Caco-2 (cell line): ENCODE measurements around the gene COX7A2L. TPM values are rescaled to one million over a fixed set of nuclear protein-coding genes. Genes with fewer than 3 reads are reported as not detected.

Experiments
- BruUV-seq: library from RNA; stranded (reverse); fragments of 400-500 nt; replicated peaks from 2 replicates; lab custom pipeline; 2021; lab: Mats Ljungman, UMichigan
- CTCF ChIA-PET: fragments of 300-600 bp; sonication (Branson Sonifier 250); formaldehyde crosslinking; loops from one replicate; lab custom pipeline; 2022; ENCODE audit warnings: antibody characterized with exemption; lab: Charles Lee
- POLR2A ChIA-PET: fragments of 300-600 bp; sonication (Branson Sonifier 250); formaldehyde crosslinking; loops from one replicate; lab custom pipeline; 2022; ENCODE audit warnings: antibody characterized with exemption; lab: Charles Lee
- DNase-seq, 2 experiments: peaks; one replicate each; pipeline versions ENCODE4 v3.0.0 to v3.0.0-alpha.2; 2020 to 2022
- H3K27me3 ChIP-seq: replicated peaks from 2 replicates; pipeline ENCODE4 v1.6.0; 2011; ENCODE audit warnings: low read length; ENCODE audit not compliant: control insufficient read depth, insufficient read depth
- H3K36me3 ChIP-seq: 2 replicates; pipeline ENCODE4 v1.5.1; 2011; ENCODE audit warnings: low read length; ENCODE audit not compliant: control insufficient read depth, insufficient read depth
- H3K4me1 ChIP-seq: fragments of 250-450 bp; sonication (Bioruptor Pico); 2 replicates; pipeline ENCODE4 v1.5.1; 2020; ENCODE audit warnings: mild to moderate bottlenecking
- H3K4me3 ChIP-seq: 2 replicates; pipeline ENCODE4 v1.5.1; 2011; ENCODE audit warnings: low read depth, mild to moderate bottlenecking, control low read depth, low read length
- H3K9me3 ChIP-seq: fragments of 250-450 bp; sonication (Bioruptor Pico); 2 replicates; pipeline ENCODE4 v1.5.1; 2020; ENCODE audit warnings: mild to moderate bottlenecking, moderate library complexity
- H3K27ac Mint-ChIP-seq: one replicate; pipeline ENCODE4 v1.8.0; 2022; ENCODE audit warnings: mixed read lengths; ENCODE audit not compliant: unreplicated experiment
- H3K27me3 Mint-ChIP-seq: one replicate; pipeline ENCODE4 v1.8.0; 2022; ENCODE audit warnings: mixed read lengths; ENCODE audit not compliant: insufficient read depth, unreplicated experiment
- H3K36me3 Mint-ChIP-seq: one replicate; pipeline ENCODE4 v1.8.0; 2022; ENCODE audit warnings: mild to moderate bottlenecking, mixed read lengths; ENCODE audit not compliant: insufficient read depth, unreplicated experiment
- H3K4me1 Mint-ChIP-seq: one replicate; pipeline ENCODE4 v1.8.0; 2022; ENCODE audit warnings: low read depth, mixed read lengths; ENCODE audit not compliant: unreplicated experiment
- H3K4me3 Mint-ChIP-seq: one replicate; pipeline ENCODE4 v1.8.0; 2022; ENCODE audit warnings: mild to moderate bottlenecking, moderate library complexity, mixed read lengths; ENCODE audit not compliant: unreplicated experiment
- H3K9me3 Mint-ChIP-seq: one replicate; pipeline ENCODE4 v1.8.0; 2022; ENCODE audit warnings: mixed read lengths; ENCODE audit not compliant: unreplicated experiment
- intact Hi-C: fragments of 100-400 bp; cut with micrococcal nuclease; formaldehyde crosslinking; loops from one replicate; pipeline ENCODE4 v1.10.0; 2022; ENCODE audit not compliant: unreplicated experiment
- total RNA-seq: library from RNA; stranded (reverse); gene quantifications from 2 replicates; pipeline ENCODE4 v1.2.3, GENCODE V29; 2022
- TF ChIP-seq, protein P1 (sequence below), 2 experiments: fragments of 200-600 bp in 1 of 2; IDR thresholded peaks; 1 replicate in 1 of 2; 2 replicates in 1 of 2; pipeline versions ENCODE4 v1.5.1 to v1.8.0; 2011 to 2022; ENCODE audit warnings: antibody characterized with exemption in 1 of 2, control low read depth in 1 of 2, inconsistent platforms in 1 of 2, low read depth in 1 of 2, low read length in 1 of 2, mild to moderate bottlenecking in 1 of 2, moderate library complexity in 1 of 2; ENCODE audit not compliant: insufficient read depth in 1 of 2, severe bottlenecking in 1 of 2, unreplicated experiment in 1 of 2

The COX7A2L gene
- total RNA-seq, 1 experiment from 2014 or later = 125 TPM

DNA sequence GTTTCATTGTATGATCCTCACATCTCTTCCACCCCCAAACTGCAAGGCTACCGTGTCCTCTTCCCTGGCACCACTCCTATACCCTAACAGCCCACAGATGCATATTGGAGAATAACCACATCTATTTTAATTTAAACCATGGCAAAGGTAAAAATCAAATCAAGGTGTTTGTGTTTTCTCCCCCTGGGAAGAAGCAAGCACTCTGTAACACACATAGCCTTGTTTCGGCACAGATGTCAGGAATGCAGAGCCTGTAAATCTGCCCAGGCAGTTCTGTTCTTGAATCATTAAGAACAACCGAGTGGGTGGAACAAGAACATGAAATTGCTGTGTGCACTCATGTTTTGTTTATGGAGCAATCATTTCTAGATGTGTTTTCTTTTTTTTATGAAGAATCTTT lies 6.8 kb upstream of the COX7A2L start:
- no peaks in the 10 kb centered on the region for H3K9me3 Mint-ChIP-seq
- intact Hi-C loops = no loop called here
- no peaks in the 10 kb centered on the region for H3K27me3 ChIP-seq
- TF ChIP-seq, protein P1, sequence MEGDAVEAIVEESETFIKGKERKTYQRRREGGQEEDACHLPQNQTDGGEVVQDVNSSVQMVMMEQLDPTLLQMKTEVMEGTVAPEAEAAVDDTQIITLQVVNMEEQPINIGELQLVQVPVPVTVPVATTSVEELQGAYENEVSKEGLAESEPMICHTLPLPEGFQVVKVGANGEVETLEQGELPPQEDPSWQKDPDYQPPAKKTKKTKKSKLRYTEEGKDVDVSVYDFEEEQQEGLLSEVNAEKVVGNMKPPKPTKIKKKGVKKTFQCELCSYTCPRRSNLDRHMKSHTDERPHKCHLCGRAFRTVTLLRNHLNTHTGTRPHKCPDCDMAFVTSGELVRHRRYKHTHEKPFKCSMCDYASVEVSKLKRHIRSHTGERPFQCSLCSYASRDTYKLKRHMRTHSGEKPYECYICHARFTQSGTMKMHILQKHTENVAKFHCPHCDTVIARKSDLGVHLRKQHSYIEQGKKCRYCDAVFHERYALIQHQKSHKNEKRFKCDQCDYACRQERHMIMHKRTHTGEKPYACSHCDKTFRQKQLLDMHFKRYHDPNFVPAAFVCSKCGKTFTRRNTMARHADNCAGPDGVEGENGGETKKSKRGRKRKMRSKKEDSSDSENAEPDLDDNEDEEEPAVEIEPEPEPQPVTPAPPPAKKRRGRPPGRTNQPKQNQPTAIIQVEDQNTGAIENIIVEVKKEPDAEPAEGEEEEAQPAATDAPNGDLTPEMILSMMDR (IDR thresholded peaks at IDR 0.05; ENCODE audit: insufficient read depth in 1 of 2, low read depth in 1 of 2, low read length in 1 of 2, severe bottlenecking in 1 of 2, unreplicated experiment in 1 of 2) = no peak
- no peak overlapping the region for H3K4me3 Mint-ChIP-seq
- H3K9me3 ChIP-seq = no peaks in the 10 kb centered on the region
- no peaks in the 10 kb centered on the region for H3K36me3 Mint-ChIP-seq
- H3K36me3 ChIP-seq = no peaks in the 10 kb centered on the region
- DNase-seq = no peak
- no peak overlapping the region for H3K27ac Mint-ChIP-seq
- H3K4me1 ChIP-seq = peaks cover 16% of the 10 kb centered on the region
- no TSS peak for BruUV-seq
- H3K4me1 Mint-ChIP-seq = peaks cover 7% of the 10 kb centered on the region
- CTCF ChIA-PET = no interaction called here
- no peaks in the 10 kb centered on the region for H3K27me3 Mint-ChIP-seq
- POLR2A ChIA-PET = no interaction called here
- no peak overlapping the region for H3K4me3 ChIP-seq

DNA sequence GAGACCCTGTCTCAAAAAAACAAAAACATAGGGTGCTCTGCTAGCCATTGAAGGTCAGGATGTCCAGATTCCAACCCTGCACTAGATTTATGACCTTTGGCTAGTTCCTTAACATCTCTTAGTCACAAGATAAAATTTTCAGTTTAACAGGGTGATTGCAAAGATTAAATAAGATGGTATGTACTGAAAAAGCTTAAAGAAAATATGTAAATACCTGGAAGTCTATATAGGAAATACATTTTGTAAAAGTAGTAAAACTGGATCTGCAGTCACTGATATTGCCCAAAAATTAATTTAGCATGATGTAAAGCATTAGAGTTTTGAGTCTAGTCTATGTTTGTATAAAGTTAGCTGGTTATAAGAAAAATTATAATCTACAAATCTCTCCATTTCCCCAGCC lies 5.4 kb upstream of the COX7A2L start:
- Histone ChIP-seq H3K4me1 (peaks cover 11% of the 10 kb centered on the region; the same call in 1 of the 2 replicates), H3K36me3 (no peaks in the 10 kb centered on the region), H3K27me3 (no peaks in the 10 kb centered on the region), H3K9me3 (no peaks in the 10 kb centered on the region), H3K4me3 (no peak overlapping the region)
- ChIA-PET CTCF (no interaction called here), POLR2A (no interaction called here)
- H3K4me1 Mint-ChIP-seq = peaks cover 7% of the 10 kb centered on the region
- peaks cover 3% of the 10 kb centered on the region for H3K36me3 Mint-ChIP-seq
- H3K9me3 Mint-ChIP-seq = no peaks in the 10 kb centered on the region
- no peaks in the 10 kb centered on the region for H3K27me3 Mint-ChIP-seq
- no peak for DNase-seq
- H3K27ac Mint-ChIP-seq = no peak overlapping the region
- TF ChIP-seq, protein P1 (IDR thresholded peaks at IDR 0.05; ENCODE audit: insufficient read depth in 1 of 2, low read depth in 1 of 2, low read length in 1 of 2, severe bottlenecking in 1 of 2, unreplicated experiment in 1 of 2) = no peak
- intact Hi-C loops = no loop called here
- no peak overlapping the region for H3K4me3 Mint-ChIP-seq
- BruUV-seq = no TSS peak

DNA sequence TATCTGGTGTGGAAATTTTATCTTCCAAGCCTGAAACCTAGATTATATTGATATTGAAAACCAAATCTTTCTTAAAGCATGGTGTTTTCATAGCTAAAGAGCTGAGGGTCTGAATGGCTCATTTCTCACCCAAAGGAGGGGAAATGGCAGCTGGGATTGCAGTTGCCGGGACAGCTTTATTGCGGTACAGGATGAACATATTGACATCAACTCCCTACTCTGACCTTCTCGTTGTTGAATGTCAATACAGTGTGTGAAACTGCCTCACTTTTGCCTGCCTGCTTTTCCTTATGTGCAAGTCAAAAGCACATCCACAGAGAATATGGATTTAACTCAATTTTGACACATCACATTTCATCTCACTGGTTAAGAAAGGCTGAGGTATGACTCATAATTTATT lies 3.6 kb upstream of the COX7A2L start:
- no peak for DNase-seq
- intact Hi-C loops = no loop called here
- POLR2A ChIA-PET = no interaction called here
- Mint-ChIP-seq H3K36me3 (peaks cover 13% of the 10 kb centered on the region), H3K4me1 (peaks cover 14% of the 10 kb centered on the region), H3K27ac (no peak overlapping the region), H3K9me3 (no peaks in the 10 kb centered on the region), H3K27me3 (no peaks in the 10 kb centered on the region), H3K4me3 (no peak overlapping the region)
- H3K4me1 ChIP-seq = peaks cover 11% of the 10 kb centered on the region; the same call in 1 of the 2 replicates
- no TSS peak for BruUV-seq
- H3K27me3 ChIP-seq = no peaks in the 10 kb centered on the region
- CTCF ChIA-PET = no interaction called here
- H3K36me3 ChIP-seq = no peaks in the 10 kb centered on the region
- no peak overlapping the region for H3K4me3 ChIP-seq
- TF ChIP-seq, protein P1 (IDR thresholded peaks at IDR 0.05; ENCODE audit: insufficient read depth in 1 of 2, low read depth in 1 of 2, low read length in 1 of 2, severe bottlenecking in 1 of 2, unreplicated experiment in 1 of 2) = no peak
- no peaks in the 10 kb centered on the region for H3K9me3 ChIP-seq
